ENCODE measurements around the gene SERTAD4. TPM values are rescaled to one million over a fixed set of nuclear protein-coding genes. Genes with fewer than 3 reads are reported as not detected.
"Not testable (repeated sequence)": the region's sequence is repeated elsewhere in the genome, so short reads cannot be mapped to it uniquely, and the experiment has no call there.

The SERTAD4 gene
- total RNA-seq, 1 donor, result 2.9 TPM

DNA sequence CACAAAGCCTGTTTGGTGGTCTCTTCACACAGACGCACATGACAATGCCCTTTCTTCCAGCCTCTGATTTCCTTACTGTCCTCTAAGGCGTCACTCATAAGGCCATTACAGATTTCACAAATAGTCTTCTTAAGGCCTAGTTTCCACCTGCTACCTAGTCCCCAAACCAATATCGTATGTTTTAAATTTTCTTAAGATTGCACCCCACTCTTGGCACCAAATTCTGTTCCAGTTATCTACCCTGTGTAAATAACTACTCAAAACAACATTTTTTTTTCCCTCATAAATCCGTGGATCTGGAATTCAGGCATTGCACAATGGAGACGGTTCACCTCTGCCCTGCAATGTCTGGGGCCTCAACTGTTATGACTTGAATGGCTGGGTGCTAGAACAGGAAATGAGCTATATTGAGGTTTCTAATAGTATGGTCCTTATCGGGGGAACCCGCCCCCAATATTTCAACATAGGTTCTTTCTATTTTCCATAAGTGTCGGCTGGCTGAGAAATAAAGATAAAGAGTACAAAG is 36.9 kb upstream of the SERTAD4 start:
- H3K9me3 ChIP-seq (ENCODE audit: low read depth, low read length), result peaks cover 2% of the 10 kb centered on the region
- no peaks in the 10 kb centered on the region for H3K36me3 ChIP-seq (ENCODE audit: insufficient read depth, low read length)
- H3K4me3 ChIP-seq (ENCODE audit: insufficient read depth, low read length), result no peak overlapping the region
- no peaks in the 10 kb centered on the region for H4K20me1 ChIP-seq (ENCODE audit: insufficient read depth, low read length)
- H2AFZ ChIP-seq (ENCODE audit: low read length), result no peak overlapping the region
- H3K4me2 ChIP-seq (ENCODE audit: insufficient read depth, low read length), result no peak overlapping the region
- DNase-seq (ENCODE audit: insufficient read length, low spot score, missing footprints), result no peak
- no peaks in the 10 kb centered on the region for H3K4me1 ChIP-seq (ENCODE audit: insufficient read depth, low read length)
- TF ChIP-seq, protein P1, sequence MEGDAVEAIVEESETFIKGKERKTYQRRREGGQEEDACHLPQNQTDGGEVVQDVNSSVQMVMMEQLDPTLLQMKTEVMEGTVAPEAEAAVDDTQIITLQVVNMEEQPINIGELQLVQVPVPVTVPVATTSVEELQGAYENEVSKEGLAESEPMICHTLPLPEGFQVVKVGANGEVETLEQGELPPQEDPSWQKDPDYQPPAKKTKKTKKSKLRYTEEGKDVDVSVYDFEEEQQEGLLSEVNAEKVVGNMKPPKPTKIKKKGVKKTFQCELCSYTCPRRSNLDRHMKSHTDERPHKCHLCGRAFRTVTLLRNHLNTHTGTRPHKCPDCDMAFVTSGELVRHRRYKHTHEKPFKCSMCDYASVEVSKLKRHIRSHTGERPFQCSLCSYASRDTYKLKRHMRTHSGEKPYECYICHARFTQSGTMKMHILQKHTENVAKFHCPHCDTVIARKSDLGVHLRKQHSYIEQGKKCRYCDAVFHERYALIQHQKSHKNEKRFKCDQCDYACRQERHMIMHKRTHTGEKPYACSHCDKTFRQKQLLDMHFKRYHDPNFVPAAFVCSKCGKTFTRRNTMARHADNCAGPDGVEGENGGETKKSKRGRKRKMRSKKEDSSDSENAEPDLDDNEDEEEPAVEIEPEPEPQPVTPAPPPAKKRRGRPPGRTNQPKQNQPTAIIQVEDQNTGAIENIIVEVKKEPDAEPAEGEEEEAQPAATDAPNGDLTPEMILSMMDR (IDR thresholded peaks at IDR 0.05; ENCODE audit: extremely low read depth, low read depth, low read length), result no peak
- no peaks in the 10 kb centered on the region for H3K79me2 ChIP-seq (ENCODE audit: insufficient read depth, low read length)
- peaks cover 3% of the 10 kb centered on the region for H3K27me3 ChIP-seq (ENCODE audit: insufficient read depth, low read length)
- no peak overlapping the region for H3K27ac ChIP-seq (ENCODE audit: low read depth, low read length)

DNA sequence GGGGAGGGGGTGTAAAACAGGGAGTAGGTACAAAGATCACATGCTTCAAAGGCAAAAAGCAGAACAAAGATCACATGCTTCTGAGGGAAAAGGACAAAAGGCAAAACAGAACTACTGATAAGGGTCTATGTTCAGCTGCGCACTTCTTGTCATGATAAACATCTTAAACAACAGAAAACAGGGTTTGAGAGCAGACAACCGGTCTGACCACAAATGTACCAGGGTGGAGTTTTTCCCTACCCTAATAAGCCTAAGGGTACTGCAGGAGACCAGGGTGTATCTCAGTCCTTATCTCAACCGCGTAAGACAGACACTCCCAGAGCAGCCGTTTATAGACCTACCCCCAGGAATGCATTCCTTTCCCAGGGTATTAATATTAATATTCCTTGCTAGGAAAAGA is 36.3 kb upstream of the SERTAD4 start:
- not testable (repeated sequence) for H4K20me1 ChIP-seq (ENCODE audit: insufficient read depth, low read length); H3K36me3 ChIP-seq (ENCODE audit: insufficient read depth, low read length); H3K27ac ChIP-seq (ENCODE audit: low read depth, low read length); H3K4me1 ChIP-seq (ENCODE audit: insufficient read depth, low read length); H3K4me2 ChIP-seq (ENCODE audit: insufficient read depth, low read length); H3K27me3 ChIP-seq (ENCODE audit: insufficient read depth, low read length); H3K4me3 ChIP-seq (ENCODE audit: insufficient read depth, low read length); H3K9me3 ChIP-seq (ENCODE audit: low read depth, low read length); H3K79me2 ChIP-seq (ENCODE audit: insufficient read depth, low read length); H2AFZ ChIP-seq (ENCODE audit: low read length); DNase-seq (ENCODE audit: insufficient read length, low spot score, missing footprints)

DNA sequence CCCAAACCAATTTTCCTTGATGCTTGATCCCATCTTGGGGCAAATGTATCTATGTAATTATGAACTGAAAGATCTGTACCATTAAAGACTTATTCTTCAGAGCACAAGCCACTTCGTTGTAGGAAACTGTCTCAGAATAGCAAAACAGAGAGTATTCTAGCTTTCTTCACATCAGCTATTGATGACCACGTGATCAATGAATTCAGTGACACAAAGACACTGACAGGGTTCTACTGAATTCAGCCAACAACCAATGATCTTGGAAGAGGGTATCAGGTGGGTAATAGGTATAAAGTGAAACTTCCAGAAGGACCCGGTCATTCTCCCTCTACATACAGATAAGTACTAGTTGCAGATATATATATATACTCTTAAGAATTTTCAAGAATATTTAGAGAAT is 33.8 kb upstream of the SERTAD4 start:
- H3K27me3 ChIP-seq (ENCODE audit: insufficient read depth, low read length), result peaks cover 3% of the 10 kb centered on the region
- no peak overlapping the region for H3K4me2 ChIP-seq (ENCODE audit: insufficient read depth, low read length)
- H3K27ac ChIP-seq (ENCODE audit: low read depth, low read length), result no peak overlapping the region
- no peaks in the 10 kb centered on the region for H3K79me2 ChIP-seq (ENCODE audit: insufficient read depth, low read length)
- peaks cover 2% of the 10 kb centered on the region for H3K9me3 ChIP-seq (ENCODE audit: low read depth, low read length)
- no peak overlapping the region for H2AFZ ChIP-seq (ENCODE audit: low read length)
- H4K20me1 ChIP-seq (ENCODE audit: insufficient read depth, low read length), result no peaks in the 10 kb centered on the region
- TF ChIP-seq, protein P1 (IDR thresholded peaks at IDR 0.05; ENCODE audit: extremely low read depth, low read depth, low read length), result no peak
- DNase-seq (ENCODE audit: insufficient read length, low spot score, missing footprints), result no peak
- no peaks in the 10 kb centered on the region for H3K36me3 ChIP-seq (ENCODE audit: insufficient read depth, low read length)
- no peak overlapping the region for H3K4me3 ChIP-seq (ENCODE audit: insufficient read depth, low read length)
- no peaks in the 10 kb centered on the region for H3K4me1 ChIP-seq (ENCODE audit: insufficient read depth, low read length)

DNA sequence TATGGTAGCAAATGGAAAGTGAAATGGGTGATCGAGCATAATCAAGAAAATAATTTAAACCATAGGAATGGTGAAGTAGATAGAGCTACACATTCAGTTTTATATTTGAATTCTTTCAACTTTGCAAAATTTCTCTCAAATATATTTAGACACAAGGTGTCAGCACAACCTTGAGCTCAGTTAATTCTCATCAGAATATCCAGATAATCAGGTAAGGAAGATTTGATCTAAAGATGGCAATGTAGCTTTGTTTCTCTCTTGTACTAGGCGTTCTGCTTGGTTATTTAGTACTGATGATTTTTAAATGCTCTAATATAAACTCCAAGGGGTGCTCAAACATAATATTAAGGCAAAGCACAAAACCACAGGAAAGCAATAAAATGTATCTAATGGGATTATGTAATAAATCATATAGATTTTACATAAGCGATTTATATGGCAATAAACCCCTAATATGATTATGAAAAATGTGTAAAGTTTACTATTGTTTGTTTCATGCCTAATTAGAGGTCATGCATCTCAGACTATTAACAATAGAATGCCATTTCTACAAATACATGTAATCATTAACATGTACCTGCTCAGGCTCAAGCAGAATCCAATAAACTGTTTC is 32.4 kb upstream of the SERTAD4 start:
- H2AFZ ChIP-seq (ENCODE audit: low read length), result no peak overlapping the region
- no peaks in the 10 kb centered on the region for H4K20me1 ChIP-seq (ENCODE audit: insufficient read depth, low read length)
- H3K79me2 ChIP-seq (ENCODE audit: insufficient read depth, low read length), result no peaks in the 10 kb centered on the region
- TF ChIP-seq, protein P1 (IDR thresholded peaks at IDR 0.05; ENCODE audit: extremely low read depth, low read depth, low read length), result no peak
- no peaks in the 10 kb centered on the region for H3K4me1 ChIP-seq (ENCODE audit: insufficient read depth, low read length)
- H3K9me3 ChIP-seq (ENCODE audit: low read depth, low read length), result peaks cover 2% of the 10 kb centered on the region
- no peak overlapping the region for H3K4me3 ChIP-seq (ENCODE audit: insufficient read depth, low read length)
- H3K27ac ChIP-seq (ENCODE audit: low read depth, low read length), result no peak overlapping the region
- no peak for DNase-seq (ENCODE audit: insufficient read length, low spot score, missing footprints)
- H3K4me2 ChIP-seq (ENCODE audit: insufficient read depth, low read length), result no peak overlapping the region
- H3K27me3 ChIP-seq (ENCODE audit: insufficient read depth, low read length), result peaks cover 3% of the 10 kb centered on the region
- no peaks in the 10 kb centered on the region for H3K36me3 ChIP-seq (ENCODE audit: insufficient read depth, low read length)

Measured in osteoblast (primary cell).